Endodermal cell (in vitro differentiated cells): ENCODE results near the gene SLC45A3. TPM values are rescaled to one million over a fixed set of nuclear protein-coding genes. Genes with fewer than 3 reads are reported as not detected.

Experiments
- DNase-seq: peaks from one replicate; pipeline ENCODE4 v3.0.0-alpha.2; 2017
- H3K27ac ChIP-seq: 2 replicates; pipeline ENCODE4 v1.5.1; 2013; ENCODE audit warnings: mild to moderate bottlenecking, low read depth, low read length, moderate library complexity
- H3K27me3 ChIP-seq: 2 replicates; pipeline ENCODE4 v1.6.1; 2013; ENCODE audit warnings: mild to moderate bottlenecking, low read length, moderate library complexity; ENCODE audit not compliant: insufficient read depth, control insufficient read depth, poor library complexity, severe bottlenecking
- H3K36me3 ChIP-seq: 2 replicates; pipeline ENCODE4 v1.7.0; 2013; ENCODE audit warnings: mild to moderate bottlenecking, low read length, moderate library complexity; ENCODE audit not compliant: control insufficient read depth, insufficient read depth
- H3K4me1 ChIP-seq: one replicate; pipeline ENCODE4 v1.7.0; 2013; ENCODE audit warnings: low read length; ENCODE audit not compliant: control insufficient read depth, insufficient read depth
- H3K4me3 ChIP-seq: 2 replicates; pipeline ENCODE4 v1.5.1; 2013; ENCODE audit warnings: mild to moderate bottlenecking, low read length, moderate library complexity
- H3K9ac ChIP-seq: 2 replicates; pipeline ENCODE4 v1.6.1; 2013; ENCODE audit warnings: mild to moderate bottlenecking, low read length, moderate library complexity; ENCODE audit not compliant: poor library complexity, severe bottlenecking; ENCODE audit errors: extremely low read depth
- H3K9me3 ChIP-seq: 2 replicates; pipeline ENCODE4 v1.6.1; 2013; ENCODE audit warnings: mild to moderate bottlenecking, low read length, moderate library complexity; ENCODE audit not compliant: control insufficient read depth
- H3K27ac Mint-ChIP-seq: 2 replicates; pipeline ENCODE4 v1.8.0; 2020; ENCODE audit warnings: mixed read lengths
- H3K27me3 Mint-ChIP-seq: 2 replicates; pipeline ENCODE4 v1.8.0; 2021; ENCODE audit warnings: mild to moderate bottlenecking, mixed read lengths; ENCODE audit not compliant: insufficient read depth
- H3K36me3 Mint-ChIP-seq: 2 replicates; pipeline ENCODE4 v1.8.0; 2020; ENCODE audit warnings: low read depth, mixed read lengths
- H3K4me1 Mint-ChIP-seq: 2 replicates; pipeline ENCODE4 v1.8.0; 2020; ENCODE audit warnings: mixed read lengths
- H3K4me3 Mint-ChIP-seq: 2 replicates; pipeline ENCODE4 v1.8.0; 2020; ENCODE audit warnings: mild to moderate bottlenecking, moderate library complexity, mixed read lengths
- H3K9me3 Mint-ChIP-seq: 2 replicates; pipeline ENCODE4 v1.8.0; 2020; ENCODE audit warnings: mild to moderate bottlenecking, mixed read lengths
- CTCF ChIP-seq: fragments of 200-600 bp; sonication (generic); conservative IDR thresholded peaks from 2 replicates; pipeline ENCODE4 v1.5.0; 2021; ENCODE audit warnings: antibody characterized with exemption, mild to moderate bottlenecking
- WGBS, 2 experiments: methylation state at CpG; one replicate each; pipeline versions ENCODE4 v1.1.5 to v1.1.7; 2013; ENCODE audit warnings: missing lambda C conversion rate in 2 of 2, mixed read lengths in 1 of 2; ENCODE audit not compliant: insufficient coverage in 1 of 2, insufficient read length in 1 of 2; 5-methylcytosine and 5-hydroxymethylcytosine counted together
- total RNA-seq, 2 donors: library from RNA; stranded (reverse); fragmentation: NEBNext Ultra II Directional in 1 of 2; extraction: Animal tissue kit (Norgen Biotek cat#: 25700) in 1 of 2; gene quantifications; 2 replicates in 1 of 2; 3 replicates in 1 of 2; pipeline ENCODE4 v1.2.1, GENCODE V29; 2021

The SLC45A3 gene
- total RNA-seq, 2 donors from 2014 or later = 7.9 to 10.2 TPM

- no peaks in the 10 kb centered on the region for H3K27me3 ChIP-seq
- Mint-ChIP-seq H3K27me3 (no peaks in the 10 kb centered on the region), H3K9me3 (no peaks in the 10 kb centered on the region), H3K27ac (no peak overlapping the region), H3K4me1 (peaks cover 10% of the 10 kb centered on the region), H3K36me3 (peaks cover 3% of the 10 kb centered on the region), H3K4me3 (no peak overlapping the region)
- no peak overlapping the region for H3K27ac ChIP-seq
- no peak overlapping the region for H3K4me3 ChIP-seq
- WGBS, 2 experiments = 87 to 96% methylated on average over 8 to 10 of the region's 11 CpGs
- H3K36me3 ChIP-seq = no peaks in the 10 kb centered on the region
- no peak overlapping the region for H3K9ac ChIP-seq
- no peak for DNase-seq
- no peak for TF ChIP-seq CTCF
- peaks cover 3% of the 10 kb centered on the region for H3K4me1 ChIP-seq
- no peaks in the 10 kb centered on the region for H3K9me3 ChIP-seq
Measured at GRCh38 chr1:205652984-205653383, 27.3 kb downstream of the SLC45A3 start.

GRCh38 chr1:205650241-205650640 lies 30.1 kb downstream of the SLC45A3 start:
- no peak for TF ChIP-seq CTCF
- WGBS, 2 experiments = 89 to 100% methylated on average over 1 of the region's 1 CpG
- no peak overlapping the region for H3K27ac ChIP-seq
- Mint-ChIP-seq H3K36me3 (peaks cover 3% of the 10 kb centered on the region), H3K9me3 (peaks cover 2% of the 10 kb centered on the region), H3K4me1 (peaks cover 6% of the 10 kb centered on the region), H3K27me3 (no peaks in the 10 kb centered on the region), H3K27ac (no peak overlapping the region), H3K4me3 (no peak overlapping the region)
- H3K27me3 ChIP-seq = no peaks in the 10 kb centered on the region
- H3K9me3 ChIP-seq = no peaks in the 10 kb centered on the region
- no peak overlapping the region for H3K9ac ChIP-seq
- H3K4me1 ChIP-seq = no peaks in the 10 kb centered on the region
- no peak for DNase-seq
- no peaks in the 10 kb centered on the region for H3K36me3 ChIP-seq
- no peak overlapping the region for H3K4me3 ChIP-seq

GRCh38 chr1:205645519-205645918 lies 34.8 kb downstream of the SLC45A3 start:
- no peaks in the 10 kb centered on the region for H3K27me3 Mint-ChIP-seq
- no peaks in the 10 kb centered on the region for H3K36me3 Mint-ChIP-seq
- peaks cover 6% of the 10 kb centered on the region for H3K4me1 Mint-ChIP-seq
- no peaks in the 10 kb centered on the region for H3K27me3 ChIP-seq
- H3K27ac Mint-ChIP-seq = no peak overlapping the region
- no peaks in the 10 kb centered on the region for H3K36me3 ChIP-seq
- H3K4me3 Mint-ChIP-seq = no peak overlapping the region
- 91 to 95% methylated on average over 8 of the region's 8 CpGs for WGBS, 2 experiments
- TF ChIP-seq CTCF = peak; percentile 35
- H3K4me3 ChIP-seq = no peak overlapping the region
- H3K4me1 ChIP-seq = no peaks in the 10 kb centered on the region
- no peak overlapping the region for H3K9ac ChIP-seq
- H3K9me3 Mint-ChIP-seq = peaks cover 2% of the 10 kb centered on the region
- H3K9me3 ChIP-seq = no peaks in the 10 kb centered on the region
- no peak overlapping the region for H3K27ac ChIP-seq
- DNase-seq = peak; percentile 66
